ENCODE data around the gene CTSA.
A peak's percentile ranks its signal among the peaks of the same experiment; 100 is the strongest.

The CTSA gene

GRCh38 chr20:45890985-45891983 lies at the start of gene CTSA, which contains the start of gene NEURL2:
Gene CTSA (plus strand): TSS chr20:45891335. CDS start chr20:45891569, 234 bp downstream.
Gene NEURL2 (minus strand): TSS chr20:45891208. CDS start chr20:45890991, 217 bp downstream.
- DNase-seq = peak; percentile 84

- DNase-seq = no peak
Measured at GRCh38 chr20:45841407-45842129, 49.6 kb upstream of the CTSA start.

- DNase-seq = peak; percentile 88
Measured at GRCh38 chr20:45842169-45842812, 48.8 kb upstream of the CTSA start.

- no peak for DNase-seq
Measured at GRCh38 chr20:45843506-45843905, 47.6 kb upstream of the CTSA start.

GRCh38 chr20:45845452-45845851 lies 45.7 kb upstream of the CTSA start:
- no peak for DNase-seq

GRCh38 chr20:45848421-45848820 lies 42.7 kb upstream of the CTSA start:
- no peak for DNase-seq

- DNase-seq = no peak
Measured at GRCh38 chr20:45848969-45849582, 42.1 kb upstream of the CTSA start.

GRCh38 chr20:45850238-45850637 lies 40.9 kb upstream of the CTSA start:
- DNase-seq = no peak

- DNase-seq = no peak
Measured at GRCh38 chr20:45850926-45851325, 40.2 kb upstream of the CTSA start.

- no peak for DNase-seq
Measured at GRCh38 chr20:45851501-45851900, 39.6 kb upstream of the CTSA start.

- no peak for DNase-seq
Measured at GRCh38 chr20:45852326-45852725, 38.8 kb upstream of the CTSA start.

GRCh38 chr20:45853484-45853883 lies 37.7 kb upstream of the CTSA start:
- no peak for DNase-seq

- DNase-seq = peak; percentile 100
Measured at GRCh38 chr20:45857114-45857881, 33.8 kb upstream of the CTSA start, which contains the start of the genes ACOT8 and ZSWIM3. Gene ACOT8 (minus strand): TSS chr20:45857392. CDS start chr20:45857315, 77 bp downstream. Gene ZSWIM3 (plus strand): TSS chr20:45857614. CDS start chr20:45857826, 212 bp downstream.

GRCh38 chr20:45857882-45858216 lies 33.3 kb upstream of the CTSA start:
- peak; percentile 56 for DNase-seq

GRCh38 chr20:45859916-45860315 lies 31.2 kb upstream of the CTSA start:
- DNase-seq = no peak

GRCh38 chr20:45860560-45861220 lies 30.4 kb upstream of the CTSA start:
- no peak for DNase-seq

GRCh38 chr20:45861221-45862075 lies 29.7 kb upstream of the CTSA start:
- DNase-seq = no peak

- DNase-seq = peak; percentile 6
Measured at GRCh38 chr20:45863543-45864470, 27.3 kb upstream of the CTSA start.

- DNase-seq = no peak
Measured at GRCh38 chr20:45866454-45866853, 24.7 kb upstream of the CTSA start.
